WTC11 (cell line): ENCODE results near the gene ADAMTS12.

Experiments used
- CREB1 ChIP-seq: sonication (generic); formaldehyde crosslinking; IDR thresholded peaks from 2 replicates; pipeline ENCODE4 v1.8.0; 2023; ENCODE audit warnings: mild to moderate bottlenecking, missing genetic modification reagents
- KAT7 ChIP-seq: sonication (generic); formaldehyde crosslinking; IDR thresholded peaks from 2 replicates; pipeline ENCODE4 v1.8.1; 2023; ENCODE audit warnings: missing genetic modification reagents, mild to moderate bottlenecking, borderline replicate concordance
- TCF7 ChIP-seq: sonication (generic); formaldehyde crosslinking; IDR thresholded peaks from 2 replicates; pipeline ENCODE4 v1.8.0; 2022; ENCODE audit warnings: mild to moderate bottlenecking, low read depth, missing genetic modification reagents, moderate library complexity
- TF ChIP-seq, protein P1 (sequence below): fragments of 200-600 bp; IDR thresholded peaks from 2 replicates; pipeline ENCODE4 v1.8.0; 2022; ENCODE audit warnings: antibody characterized with exemption
- TF ChIP-seq, protein P2 (sequence below): fragments of 250-450 bp; sonication (Bioruptor Pico); IDR thresholded peaks from 2 replicates; pipeline ENCODE4 v1.9.0; 2021; ENCODE audit warnings: mild to moderate bottlenecking, borderline replicate concordance
- TF ChIP-seq, protein P3 (sequence below): sonication (generic); formaldehyde crosslinking; IDR thresholded peaks from 2 replicates; pipeline ENCODE4 v1.8.0; 2022; ENCODE audit warnings: mild to moderate bottlenecking, missing genetic modification reagents
- TF ChIP-seq, protein P4 (sequence below): sonication (generic); formaldehyde crosslinking; IDR thresholded peaks from 2 replicates; pipeline ENCODE4 v1.8.1; 2022; ENCODE audit warnings: mild to moderate bottlenecking, missing genetic modification reagents, moderate library complexity, borderline replicate concordance

DNA sequence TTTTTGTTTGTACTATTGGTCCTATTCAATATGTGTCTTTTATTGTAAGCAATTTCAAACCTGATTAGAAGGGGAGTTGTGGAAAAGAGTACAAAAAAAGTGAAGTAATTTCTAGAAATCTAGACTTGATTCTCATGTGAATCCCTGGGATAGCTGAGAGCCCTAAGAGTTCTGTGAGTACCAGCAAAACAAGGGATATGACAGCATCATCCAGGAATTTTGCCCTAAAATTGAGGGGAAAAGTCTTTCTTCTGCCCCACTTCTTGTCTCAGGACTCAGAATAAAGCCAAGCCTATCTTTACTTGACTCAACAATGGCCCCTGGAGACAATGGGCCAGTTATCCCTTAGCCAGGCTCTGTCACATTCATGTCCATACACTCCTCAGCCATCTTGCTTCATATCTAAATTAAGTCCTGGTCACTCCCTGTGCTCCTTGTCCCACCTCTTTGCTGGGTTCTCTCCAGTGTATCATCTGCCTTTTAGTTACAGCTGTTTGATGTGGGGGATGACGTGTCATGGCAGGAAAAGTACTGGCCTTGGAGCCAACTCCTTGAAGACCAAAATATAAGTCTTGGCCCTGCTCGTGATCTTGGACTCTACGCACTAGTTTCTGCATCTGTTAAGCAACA, 81.2 kb downstream of the ADAMTS12 start:
- TF ChIP-seq, protein P1, sequence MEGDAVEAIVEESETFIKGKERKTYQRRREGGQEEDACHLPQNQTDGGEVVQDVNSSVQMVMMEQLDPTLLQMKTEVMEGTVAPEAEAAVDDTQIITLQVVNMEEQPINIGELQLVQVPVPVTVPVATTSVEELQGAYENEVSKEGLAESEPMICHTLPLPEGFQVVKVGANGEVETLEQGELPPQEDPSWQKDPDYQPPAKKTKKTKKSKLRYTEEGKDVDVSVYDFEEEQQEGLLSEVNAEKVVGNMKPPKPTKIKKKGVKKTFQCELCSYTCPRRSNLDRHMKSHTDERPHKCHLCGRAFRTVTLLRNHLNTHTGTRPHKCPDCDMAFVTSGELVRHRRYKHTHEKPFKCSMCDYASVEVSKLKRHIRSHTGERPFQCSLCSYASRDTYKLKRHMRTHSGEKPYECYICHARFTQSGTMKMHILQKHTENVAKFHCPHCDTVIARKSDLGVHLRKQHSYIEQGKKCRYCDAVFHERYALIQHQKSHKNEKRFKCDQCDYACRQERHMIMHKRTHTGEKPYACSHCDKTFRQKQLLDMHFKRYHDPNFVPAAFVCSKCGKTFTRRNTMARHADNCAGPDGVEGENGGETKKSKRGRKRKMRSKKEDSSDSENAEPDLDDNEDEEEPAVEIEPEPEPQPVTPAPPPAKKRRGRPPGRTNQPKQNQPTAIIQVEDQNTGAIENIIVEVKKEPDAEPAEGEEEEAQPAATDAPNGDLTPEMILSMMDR = no peak
- TF ChIP-seq CREB1 (no peak), KAT7 (CRISPR knock-in tag) (no peak), TCF7 (CRISPR knock-in tag) (no peak)
- TF ChIP-seq, protein P2, sequence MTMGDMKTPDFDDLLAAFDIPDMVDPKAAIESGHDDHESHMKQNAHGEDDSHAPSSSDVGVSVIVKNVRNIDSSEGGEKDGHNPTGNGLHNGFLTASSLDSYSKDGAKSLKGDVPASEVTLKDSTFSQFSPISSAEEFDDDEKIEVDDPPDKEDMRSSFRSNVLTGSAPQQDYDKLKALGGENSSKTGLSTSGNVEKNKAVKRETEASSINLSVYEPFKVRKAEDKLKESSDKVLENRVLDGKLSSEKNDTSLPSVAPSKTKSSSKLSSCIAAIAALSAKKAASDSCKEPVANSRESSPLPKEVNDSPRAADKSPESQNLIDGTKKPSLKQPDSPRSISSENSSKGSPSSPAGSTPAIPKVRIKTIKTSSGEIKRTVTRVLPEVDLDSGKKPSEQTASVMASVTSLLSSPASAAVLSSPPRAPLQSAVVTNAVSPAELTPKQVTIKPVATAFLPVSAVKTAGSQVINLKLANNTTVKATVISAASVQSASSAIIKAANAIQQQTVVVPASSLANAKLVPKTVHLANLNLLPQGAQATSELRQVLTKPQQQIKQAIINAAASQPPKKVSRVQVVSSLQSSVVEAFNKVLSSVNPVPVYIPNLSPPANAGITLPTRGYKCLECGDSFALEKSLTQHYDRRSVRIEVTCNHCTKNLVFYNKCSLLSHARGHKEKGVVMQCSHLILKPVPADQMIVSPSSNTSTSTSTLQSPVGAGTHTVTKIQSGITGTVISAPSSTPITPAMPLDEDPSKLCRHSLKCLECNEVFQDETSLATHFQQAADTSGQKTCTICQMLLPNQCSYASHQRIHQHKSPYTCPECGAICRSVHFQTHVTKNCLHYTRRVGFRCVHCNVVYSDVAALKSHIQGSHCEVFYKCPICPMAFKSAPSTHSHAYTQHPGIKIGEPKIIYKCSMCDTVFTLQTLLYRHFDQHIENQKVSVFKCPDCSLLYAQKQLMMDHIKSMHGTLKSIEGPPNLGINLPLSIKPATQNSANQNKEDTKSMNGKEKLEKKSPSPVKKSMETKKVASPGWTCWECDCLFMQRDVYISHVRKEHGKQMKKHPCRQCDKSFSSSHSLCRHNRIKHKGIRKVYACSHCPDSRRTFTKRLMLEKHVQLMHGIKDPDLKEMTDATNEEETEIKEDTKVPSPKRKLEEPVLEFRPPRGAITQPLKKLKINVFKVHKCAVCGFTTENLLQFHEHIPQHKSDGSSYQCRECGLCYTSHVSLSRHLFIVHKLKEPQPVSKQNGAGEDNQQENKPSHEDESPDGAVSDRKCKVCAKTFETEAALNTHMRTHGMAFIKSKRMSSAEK (CRISPR knock-in tag) = no peak
- TF ChIP-seq, protein P3, sequence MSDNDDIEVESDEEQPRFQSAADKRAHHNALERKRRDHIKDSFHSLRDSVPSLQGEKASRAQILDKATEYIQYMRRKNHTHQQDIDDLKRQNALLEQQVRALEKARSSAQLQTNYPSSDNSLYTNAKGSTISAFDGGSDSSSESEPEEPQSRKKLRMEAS (CRISPR knock-in tag) = no peak
- TF ChIP-seq, protein P4, sequence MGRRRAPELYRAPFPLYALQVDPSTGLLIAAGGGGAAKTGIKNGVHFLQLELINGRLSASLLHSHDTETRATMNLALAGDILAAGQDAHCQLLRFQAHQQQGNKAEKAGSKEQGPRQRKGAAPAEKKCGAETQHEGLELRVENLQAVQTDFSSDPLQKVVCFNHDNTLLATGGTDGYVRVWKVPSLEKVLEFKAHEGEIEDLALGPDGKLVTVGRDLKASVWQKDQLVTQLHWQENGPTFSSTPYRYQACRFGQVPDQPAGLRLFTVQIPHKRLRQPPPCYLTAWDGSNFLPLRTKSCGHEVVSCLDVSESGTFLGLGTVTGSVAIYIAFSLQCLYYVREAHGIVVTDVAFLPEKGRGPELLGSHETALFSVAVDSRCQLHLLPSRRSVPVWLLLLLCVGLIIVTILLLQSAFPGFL = no peak
